ENCODE data around the gene MYCBP2.

- no peak for TF ChIP-seq POLR2AphosphoS5 (IDR thresholded peaks at IDR 0.05)
- no peak for TF ChIP-seq POLR2A (IDR thresholded peaks at IDR 0.05)
Observed at GRCh38 chr13:77372275-77372674, 45.4 kb upstream of the MYCBP2 start.
